PC-9 (cell line): Measurements from ENCODE around the gene GRIN2D.

Experiments used
- CTCF ChIP-seq: fragments of 200-600 bp; sonication (generic); conservative IDR thresholded peaks from 2 replicates; pipeline ENCODE4 v1.6.1; 2017; ENCODE audit warnings: mixed run types, antibody characterized with exemption, mild to moderate bottlenecking, moderate library complexity
- EZH2 ChIP-seq: fragments of 200-600 bp; sonication (generic); IDR thresholded peaks from 2 replicates; pipeline ENCODE4 v1.8.0; 2017; ENCODE audit warnings: antibody characterized with exemption, low read depth

- no peak for TF ChIP-seq CTCF
- no peak for TF ChIP-seq EZH2
These were observed 4.6 kb downstream of the GRIN2D start for GRCh38 chr19:48398102-48398374.
